NT2/D1 (cell line): ENCODE results near the gene MAP3K20.
"Not testable (repeated sequence)": the region's sequence is repeated elsewhere in the genome, so short reads cannot be mapped to it uniquely, and the experiment has no call there.

Source experiments
- DNase-seq: peaks from one replicate; pipeline ENCODE4 v3.0.0-alpha.2; 2011; ENCODE audit warnings: low read depth, low spot score
- H3K27me3 ChIP-seq: 2 replicates; pipeline ENCODE4 v1.6.0; 2011; ENCODE audit warnings: mild to moderate bottlenecking; ENCODE audit not compliant: insufficient read length, insufficient read depth
- H3K36me3 ChIP-seq: 2 replicates; pipeline ENCODE4 v1.6.1; 2011; ENCODE audit warnings: mild to moderate bottlenecking, low read length, mixed read lengths; ENCODE audit not compliant: insufficient read depth, insufficient read length
- H3K4me1 ChIP-seq: 2 replicates; pipeline ENCODE4 v1.5.1; 2011; ENCODE audit not compliant: insufficient read depth, insufficient read length
- H3K4me3 ChIP-seq: 2 replicates; pipeline ENCODE4 v1.5.1; 2011; ENCODE audit warnings: low read depth; ENCODE audit not compliant: insufficient read length
- H3K9ac ChIP-seq: 2 replicates; pipeline ENCODE4 v1.6.0; 2011; ENCODE audit warnings: low read depth; ENCODE audit not compliant: insufficient read length
- H3K9me3 ChIP-seq: 2 replicates; pipeline ENCODE4 v1.5.1; 2011; ENCODE audit warnings: mild to moderate bottlenecking, low read length; ENCODE audit not compliant: insufficient read depth
- SUZ12 ChIP-seq: IDR thresholded peaks from 2 replicates; pipeline ENCODE4 v1.6.1; 2011; ENCODE audit not compliant: insufficient read length, insufficient read depth; ENCODE audit errors: extremely low read depth
- YY1 ChIP-seq: IDR thresholded peaks from 2 replicates; pipeline ENCODE4 v1.6.1; 2011; ENCODE audit not compliant: insufficient read length, insufficient read depth
- ZNF274 ChIP-seq: IDR thresholded peaks from 2 replicates; pipeline ENCODE4 v1.6.1; 2011; ENCODE audit warnings: mild to moderate bottlenecking, low read depth, low read length

Gene MAP3K20

GRCh38 chr2:173117678-173118077 is 42.0 kb downstream of the MAP3K20 start:
- Histone ChIP-seq H3K27me3 (no peaks in the 10 kb centered on the region), H3K4me1 (no peaks in the 10 kb centered on the region), H3K36me3 (no peaks in the 10 kb centered on the region), H3K9me3 (no peaks in the 10 kb centered on the region), H3K9ac (no peak overlapping the region), H3K4me3 (no peak overlapping the region)
- TF ChIP-seq YY1 (no peak), SUZ12 (no peak), ZNF274 (no peak)
- DNase-seq, result no peak

DNA sequence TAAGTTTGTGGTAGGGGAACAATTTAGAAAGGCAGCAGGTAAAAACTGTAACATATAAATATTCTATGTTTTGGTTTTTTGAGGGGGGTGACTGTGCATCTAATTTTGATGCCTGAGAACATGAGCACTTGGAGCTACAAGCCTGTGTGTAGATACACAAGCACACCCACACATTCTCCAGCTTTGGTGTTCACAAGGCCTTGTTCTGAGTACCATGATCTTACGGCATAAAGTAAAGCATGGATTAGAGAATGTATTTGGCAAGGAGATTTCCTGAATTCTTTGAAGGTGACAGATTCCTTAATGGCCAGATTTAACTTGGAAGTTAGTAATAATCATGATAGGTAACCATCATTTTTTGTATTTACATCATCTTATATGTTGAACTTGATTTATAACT is 42.7 kb downstream of the MAP3K20 start:
- H3K9me3 ChIP-seq, result no peaks in the 10 kb centered on the region
- H3K36me3 ChIP-seq, result no peaks in the 10 kb centered on the region
- TF ChIP-seq YY1, result no peak
- no peak for TF ChIP-seq SUZ12
- no peak for TF ChIP-seq ZNF274
- no peak overlapping the region for H3K4me3 ChIP-seq
- H3K27me3 ChIP-seq, result no peaks in the 10 kb centered on the region
- DNase-seq, result no peak
- H3K4me1 ChIP-seq, result no peaks in the 10 kb centered on the region
- H3K9ac ChIP-seq, result no peak overlapping the region

DNA sequence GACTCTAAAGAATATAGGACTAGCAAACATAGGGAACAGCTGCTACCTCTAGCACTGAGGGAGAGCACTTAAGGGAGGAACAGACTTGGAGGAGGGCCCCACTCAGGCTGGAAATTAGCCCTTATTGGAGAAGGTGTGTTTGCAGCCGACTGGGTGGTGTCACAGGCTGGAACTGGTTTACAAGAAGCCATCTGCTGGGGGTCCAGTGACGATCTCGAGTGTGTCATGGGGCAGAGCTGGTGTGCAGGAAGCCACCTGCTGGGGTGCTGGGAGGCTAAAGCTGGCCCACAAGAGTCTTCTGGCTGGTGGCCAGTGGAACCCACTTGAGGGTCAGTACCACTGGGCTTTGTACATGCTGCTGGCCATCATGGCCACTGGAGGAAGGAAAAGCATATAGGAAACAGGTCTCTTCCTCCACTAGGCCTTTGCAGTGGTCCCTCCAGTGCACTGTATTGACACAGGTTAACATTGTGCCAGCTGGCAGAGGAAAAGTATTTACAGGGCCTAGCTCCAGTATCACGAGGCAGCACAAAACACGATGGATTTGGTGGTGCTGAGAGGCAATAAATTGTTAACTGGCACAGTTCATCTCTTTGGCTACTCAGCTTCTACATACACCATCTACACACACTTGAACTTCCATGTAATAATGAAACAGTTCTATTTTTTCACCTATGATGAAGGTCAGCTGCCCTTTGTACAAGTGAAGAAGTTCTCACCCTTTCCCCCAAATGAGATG is 43.6 kb downstream of the MAP3K20 start:
- no peak for DNase-seq
- TF ChIP-seq SUZ12 (no peak), ZNF274 (no peak), YY1 (no peak)
- H3K36me3 ChIP-seq, result no peaks in the 10 kb centered on the region

DNA sequence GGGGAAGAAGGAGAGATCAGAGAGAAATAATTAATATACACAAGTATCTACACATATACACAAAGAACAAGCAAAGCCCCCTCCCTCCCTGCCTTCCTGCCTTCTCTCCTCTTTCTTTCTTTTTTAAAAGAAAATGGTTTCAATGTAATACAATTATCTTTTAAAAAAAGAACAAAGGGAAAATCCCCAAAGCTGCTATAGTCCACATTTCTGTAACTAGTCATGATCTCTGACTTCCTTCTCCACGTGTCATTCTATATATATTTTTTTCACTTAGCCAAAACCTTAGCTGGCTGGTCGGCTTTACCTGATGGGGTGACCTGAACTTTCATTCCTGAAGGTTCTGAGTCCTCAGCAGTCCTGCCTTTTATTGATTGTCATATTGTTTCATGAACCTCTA is 44.3 kb downstream of the MAP3K20 start:
- no peaks in the 10 kb centered on the region for H3K27me3 ChIP-seq
- no peak for TF ChIP-seq YY1
- TF ChIP-seq SUZ12, result no peak
- TF ChIP-seq ZNF274, result no peak
- H3K36me3 ChIP-seq, result no peaks in the 10 kb centered on the region
- H3K4me3 ChIP-seq, result no peak overlapping the region
- no peak overlapping the region for H3K9ac ChIP-seq
- H3K4me1 ChIP-seq, result no peaks in the 10 kb centered on the region
- no peak for DNase-seq
- H3K9me3 ChIP-seq, result no peaks in the 10 kb centered on the region

More for the DNA sequence above, 43.6 kb downstream of the MAP3K20 start:
- Histone ChIP-seq H3K4me1 (no peaks in the 10 kb centered on the region), H3K9ac (no peak overlapping the region), H3K27me3 (no peaks in the 10 kb centered on the region), H3K4me3 (no peak overlapping the region), H3K9me3 (no peaks in the 10 kb centered on the region)

GRCh38 chr2:173122936-173123335 is 47.3 kb downstream of the MAP3K20 start:
- no peaks in the 10 kb centered on the region for H3K4me1 ChIP-seq
- no peaks in the 10 kb centered on the region for H3K27me3 ChIP-seq
- H3K9me3 ChIP-seq, result no peaks in the 10 kb centered on the region
- DNase-seq, result no peak
- H3K4me3 ChIP-seq, result no peak overlapping the region
- no peak overlapping the region for H3K9ac ChIP-seq
- no peak for TF ChIP-seq ZNF274
- TF ChIP-seq SUZ12, result no peak
- no peak for TF ChIP-seq YY1
- H3K36me3 ChIP-seq, result no peaks in the 10 kb centered on the region

- no peak for TF ChIP-seq YY1
- no peak for TF ChIP-seq ZNF274
- no peak for TF ChIP-seq SUZ12
- Histone ChIP-seq H3K9ac (no peak overlapping the region), H3K9me3 (no peaks in the 10 kb centered on the region), H3K27me3 (no peaks in the 10 kb centered on the region), H3K4me3 (no peak overlapping the region), H3K4me1 (no peaks in the 10 kb centered on the region), H3K36me3 (no peaks in the 10 kb centered on the region)
- no peak for DNase-seq
Measured at GRCh38 chr2:173124441-173124840, 48.8 kb downstream of the MAP3K20 start.

- TF ChIP-seq ZNF274 (no peak), SUZ12 (no peak), YY1 (no peak)
- H3K9me3 ChIP-seq, result no peaks in the 10 kb centered on the region
- no peaks in the 10 kb centered on the region for H3K4me1 ChIP-seq
- H3K27me3 ChIP-seq, result no peaks in the 10 kb centered on the region
- H3K9ac ChIP-seq, result no peak overlapping the region
- no peak overlapping the region for H3K4me3 ChIP-seq
- no peaks in the 10 kb centered on the region for H3K36me3 ChIP-seq
- DNase-seq, result no peak
Measured at GRCh38 chr2:173126819-173127218, 51.2 kb downstream of the MAP3K20 start.

GRCh38 chr2:173128132-173128531 is 52.5 kb downstream of the MAP3K20 start:
- H3K9me3 ChIP-seq, DNase-seq, H3K36me3 ChIP-seq, H3K9ac ChIP-seq, H3K4me3 ChIP-seq, H3K4me1 ChIP-seq, H3K27me3 ChIP-seq: not testable (repeated sequence)
